Activated T-cell treated with anti-CD3 and anti-CD28 coated beads, Interleukin-2, amount 50 U/mL, for 72 hours (primary cell): ENCODE data around the gene TMBIM4. TPM values are rescaled to one million over a fixed set of nuclear protein-coding genes. Genes with fewer than 3 reads are reported as not detected.
A peak's percentile ranks its signal among the peaks of the same experiment; 100 is the strongest.
"Not testable (repeated sequence)": the region's sequence is repeated elsewhere in the genome, so short reads cannot be mapped to it uniquely, and the experiment has no call there.

ENCODE experiments used
- ATAC-seq, 2 donors: fragments of 150-1000 bp; cut with Tn5 transposase; replicated peaks in 1 of 2; 2 replicates each; pipeline ENCODE4 v1.10.0; 2021; ENCODE audit warnings: moderate library complexity in 2 of 2, mild to moderate bottlenecking in 1 of 2
- DNase-seq, 2 donors: peaks; one replicate each; pipeline ENCODE4 v3.0.0; 2021 to 2022; ENCODE audit warnings: mixed read lengths in 1 of 2
- H3K27ac Mint-ChIP-seq: one replicate; pipeline ENCODE4 v1.8.0; 2022; ENCODE audit warnings: mild to moderate bottlenecking, moderate library complexity, mixed read lengths
- H3K27me3 Mint-ChIP-seq: one replicate; pipeline ENCODE4 v1.8.0; 2022; ENCODE audit warnings: low read depth, mixed read lengths
- H3K36me3 Mint-ChIP-seq, 2 donors: one replicate each; pipeline ENCODE4 v1.8.0; 2022; ENCODE audit warnings: mixed read lengths in 2 of 2, mild to moderate bottlenecking in 1 of 2; ENCODE audit not compliant: insufficient read depth in 2 of 2
- H3K4me1 Mint-ChIP-seq: one replicate; pipeline ENCODE4 v1.8.0; 2022; ENCODE audit warnings: low read depth, mixed read lengths
- H3K4me3 Mint-ChIP-seq, 2 donors: one replicate each; pipeline ENCODE4 v1.8.0; 2022; ENCODE audit warnings: mild to moderate bottlenecking in 2 of 2, mixed read lengths in 2 of 2, moderate library complexity in 2 of 2
- H3K9me3 Mint-ChIP-seq, 2 donors: one replicate each; pipeline ENCODE4 v1.8.0; 2022; ENCODE audit warnings: mixed read lengths in 2 of 2
- total RNA-seq, 2 donors: library from RNA; stranded (reverse); gene quantifications; one replicate each; pipeline ENCODE4 v1.2.3, GENCODE V29; 2022

The TMBIM4 gene
- total RNA-seq, 2 donors from 2014 or later, result 88.7 to 101 TPM

DNA sequence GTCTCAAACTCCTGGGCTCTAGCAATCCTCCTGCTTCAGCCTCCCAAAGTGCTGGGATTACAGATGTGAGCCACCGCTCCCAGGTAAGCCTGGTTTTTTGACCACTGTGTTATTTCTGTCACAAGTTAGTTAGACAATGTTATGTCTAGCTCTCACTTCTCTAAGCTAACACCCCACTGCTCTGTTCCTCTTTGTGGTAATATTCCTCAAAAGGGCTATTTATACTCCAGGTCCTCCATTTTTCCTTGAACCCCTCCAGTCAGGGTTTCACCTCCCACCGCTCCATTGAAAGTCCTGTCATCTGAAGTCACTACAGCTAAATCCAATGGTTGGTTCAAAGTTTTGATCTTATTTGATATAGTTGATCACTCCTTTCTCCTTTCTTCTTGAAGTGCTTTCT lies 24.3 kb upstream of the TMBIM4 start:
- DNase-seq, result no peak
- Mint-ChIP-seq H3K27me3 (peaks cover 59% of the 10 kb centered on the region), H3K4me3 (no peak overlapping the region), H3K36me3 (no peaks in the 10 kb centered on the region), H3K9me3 (no peaks in the 10 kb centered on the region), H3K27ac (no peak overlapping the region), H3K4me1 (peaks cover 15% of the 10 kb centered on the region)
- no peak for ATAC-seq

GRCh38 chr12:66191547-66192126 lies 21.8 kb upstream of the TMBIM4 start:
- Mint-ChIP-seq H3K9me3 (no peaks in the 10 kb centered on the region), H3K27me3 (peaks cover 66% of the 10 kb centered on the region), H3K4me3 (no peak overlapping the region), H3K27ac (no peak overlapping the region), H3K4me1 (peaks cover 13% of the 10 kb centered on the region), H3K36me3 (peaks cover 0 to 8% of the 10 kb centered on the region in 2 donors)
- no peak for ATAC-seq
- no peak for DNase-seq

GRCh38 chr12:66190519-66191370 lies 20.9 kb upstream of the TMBIM4 start:
- Mint-ChIP-seq H3K9me3 (peaks cover 0 to 3% of the 10 kb centered on the region in 2 donors), H3K36me3 (peaks cover 0 to 8% of the 10 kb centered on the region in 2 donors), H3K4me3 (no peak overlapping the region), H3K27me3 (peaks cover 70% of the 10 kb centered on the region), H3K4me1 (peaks cover 6% of the 10 kb centered on the region), H3K27ac (no peak overlapping the region)
- DNase-seq (no peak), ATAC-seq (no peak)

- peaks cover 68% of the 10 kb centered on the region for H3K27me3 Mint-ChIP-seq
- H3K27ac Mint-ChIP-seq, result no peak overlapping the region
Observed at GRCh38 chr12:66189889-66190288, 20.1 kb upstream of the TMBIM4 start.

DNA sequence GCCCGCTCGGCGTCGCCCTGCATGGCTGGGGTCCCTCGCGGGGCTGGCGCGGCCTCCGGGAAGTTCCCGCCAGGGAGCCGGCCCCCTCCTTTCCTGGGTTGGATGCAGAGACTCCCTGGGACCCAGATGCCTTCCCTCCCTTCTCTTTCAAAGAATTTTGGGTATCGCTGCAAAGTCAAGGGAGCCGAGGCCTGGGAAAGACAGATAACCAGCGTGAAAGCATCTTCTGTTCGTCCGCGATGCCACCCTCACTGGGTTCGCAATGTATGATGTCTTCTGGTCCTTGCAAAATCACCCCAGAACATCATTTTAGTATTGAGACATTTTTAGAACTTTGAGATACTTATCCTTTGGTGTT lies 19.7 kb upstream of the TMBIM4 start:
- peaks cover 6% of the 10 kb centered on the region for H3K4me1 Mint-ChIP-seq
- peaks cover 68% of the 10 kb centered on the region for H3K27me3 Mint-ChIP-seq
- H3K27ac Mint-ChIP-seq, result no peak overlapping the region
- no peak for DNase-seq
- peaks cover 4 to 7% of the 10 kb centered on the region in 2 donors for H3K9me3 Mint-ChIP-seq
- peaks cover 2 to 10% of the 10 kb centered on the region in 2 donors for H3K36me3 Mint-ChIP-seq
- H3K4me3 Mint-ChIP-seq, result peak overlapping the region; percentile 17 to 44
- no peak for ATAC-seq

More at GRCh38 chr12:66189889-66190288, 20.1 kb upstream of the TMBIM4 start:
- ATAC-seq (no peak), DNase-seq (no peak)
- Mint-ChIP-seq H3K9me3 (peaks cover 0 to 4% of the 10 kb centered on the region in 2 donors), H3K4me3 (peak overlapping the region in 1 of 2 donors; percentile 17), H3K36me3 (peaks cover 0 to 8% of the 10 kb centered on the region in 2 donors), H3K4me1 (peaks cover 6% of the 10 kb centered on the region)

GRCh38 chr12:66188584-66189485 lies 19.0 kb upstream of the TMBIM4 start, which contains the start of gene IRAK3:
IRAK3 (plus strand) TSS chr12:66189214; CDS start chr12:66189300, 86 bp downstream.
- peaks cover 68% of the 10 kb centered on the region for H3K27me3 Mint-ChIP-seq
- H3K36me3 Mint-ChIP-seq, result peaks cover 3 to 11% of the 10 kb centered on the region in 2 donors
- H3K4me1 Mint-ChIP-seq, result peaks cover 6% of the 10 kb centered on the region
- H3K27ac Mint-ChIP-seq, result no peak within 1 kb of the TSS
- H3K4me3 Mint-ChIP-seq, result peak within 1 kb of the TSS; percentile 81 to 87
- DNase-seq, result peak; percentile 41 to 45
- ATAC-seq, result peak; percentile 89 to 90
- peaks cover 5 to 9% of the 10 kb centered on the region in 2 donors for H3K9me3 Mint-ChIP-seq

GRCh38 chr12:66187821-66188220 lies 18.0 kb upstream of the TMBIM4 start:
- DNase-seq, result no peak
- peaks cover 3 to 11% of the 10 kb centered on the region in 2 donors for H3K36me3 Mint-ChIP-seq
- H3K9me3 Mint-ChIP-seq, result peaks cover 5 to 9% of the 10 kb centered on the region in 2 donors
- peaks cover 68% of the 10 kb centered on the region for H3K27me3 Mint-ChIP-seq
- peak overlapping the region; percentile 81 to 87 for H3K4me3 Mint-ChIP-seq
- no peak overlapping the region for H3K27ac Mint-ChIP-seq
- H3K4me1 Mint-ChIP-seq, result peaks cover 6% of the 10 kb centered on the region
- no peak for ATAC-seq

- Mint-ChIP-seq H3K4me1 (peaks cover 6% of the 10 kb centered on the region), H3K4me3 (peak overlapping the region in 1 of 2 donors; percentile 12), H3K36me3 (peaks cover 3 to 11% of the 10 kb centered on the region in 2 donors), H3K9me3 (peaks cover 5 to 9% of the 10 kb centered on the region in 2 donors), H3K27me3 (peaks cover 74% of the 10 kb centered on the region), H3K27ac (no peak overlapping the region)
- DNase-seq, result no peak
- ATAC-seq, result no peak
Observed at GRCh38 chr12:66187036-66187435, 17.2 kb upstream of the TMBIM4 start.

- DNase-seq, ATAC-seq, H3K27ac Mint-ChIP-seq, H3K9me3 Mint-ChIP-seq, H3K4me1 Mint-ChIP-seq, H3K4me3 Mint-ChIP-seq: not testable (repeated sequence)
- H3K27me3 Mint-ChIP-seq, result peaks cover 55% of the 10 kb centered on the region
- H3K36me3 Mint-ChIP-seq, result peaks cover 3 to 11% of the 10 kb centered on the region in 2 donors
Observed at GRCh38 chr12:66184822-66185221, 15.0 kb upstream of the TMBIM4 start.

GRCh38 chr12:66182956-66183355 lies 13.2 kb upstream of the TMBIM4 start:
- peaks cover 48% of the 10 kb centered on the region for H3K27me3 Mint-ChIP-seq
- no peak overlapping the region for H3K4me3 Mint-ChIP-seq
- no peak for DNase-seq
- H3K27ac Mint-ChIP-seq, result no peak overlapping the region
- H3K36me3 Mint-ChIP-seq, result peaks cover 3 to 5% of the 10 kb centered on the region in 2 donors
- H3K9me3 Mint-ChIP-seq, result peaks cover 5 to 9% of the 10 kb centered on the region in 2 donors
- H3K4me1 Mint-ChIP-seq, result no peaks in the 10 kb centered on the region
- ATAC-seq, result no peak

DNA sequence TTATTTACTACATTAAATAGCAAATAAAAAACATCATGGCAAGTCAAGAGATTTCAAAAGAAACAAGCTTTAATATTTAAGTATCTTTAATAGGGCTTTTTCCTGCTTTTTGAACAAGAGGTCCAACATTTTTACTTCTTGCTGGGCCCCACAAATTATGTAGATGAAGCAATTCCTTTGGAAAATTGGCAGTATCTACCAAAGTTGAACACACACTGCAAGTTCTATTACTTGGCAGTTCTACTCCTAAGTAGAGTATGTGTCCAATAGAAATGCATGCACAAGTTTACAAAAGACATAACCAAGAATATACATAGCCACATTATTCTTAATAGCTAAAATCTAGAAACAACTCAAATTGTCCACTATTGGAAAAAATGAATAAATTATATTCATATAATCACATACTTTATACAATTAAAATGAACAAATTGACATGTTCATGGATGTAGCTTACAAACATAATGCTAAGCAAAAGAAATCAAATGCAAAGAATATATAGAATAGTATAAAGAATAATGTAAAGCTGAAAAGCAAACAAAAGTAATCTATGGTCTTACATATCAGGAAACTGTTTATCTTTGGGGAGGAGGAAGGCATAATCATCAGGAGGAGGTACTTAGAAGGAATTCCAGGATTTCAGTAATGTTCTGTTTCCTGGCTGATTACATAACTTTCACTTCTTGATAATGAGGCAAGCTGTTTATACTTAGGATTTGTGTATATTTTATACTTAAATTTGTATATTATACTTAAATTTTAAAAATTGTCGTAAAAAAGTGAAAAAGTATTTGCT lies 6.5 kb upstream of the TMBIM4 start:
- no peak for DNase-seq
- Mint-ChIP-seq H3K4me1 (no peaks in the 10 kb centered on the region), H3K27me3 (peaks cover 18% of the 10 kb centered on the region), H3K27ac (no peak overlapping the region), H3K36me3 (no peaks in the 10 kb centered on the region), H3K4me3 (no peak overlapping the region), H3K9me3 (no peaks in the 10 kb centered on the region)
- ATAC-seq, result no peak
